ENCODE measurements around the gene ETS1. TPM values are rescaled to one million over a fixed set of nuclear protein-coding genes. Genes with fewer than 3 reads are reported as not detected.

ETS1 gene
- total RNA-seq, 1 experiment from 2014 or later: 1.1 TPM

DNA sequence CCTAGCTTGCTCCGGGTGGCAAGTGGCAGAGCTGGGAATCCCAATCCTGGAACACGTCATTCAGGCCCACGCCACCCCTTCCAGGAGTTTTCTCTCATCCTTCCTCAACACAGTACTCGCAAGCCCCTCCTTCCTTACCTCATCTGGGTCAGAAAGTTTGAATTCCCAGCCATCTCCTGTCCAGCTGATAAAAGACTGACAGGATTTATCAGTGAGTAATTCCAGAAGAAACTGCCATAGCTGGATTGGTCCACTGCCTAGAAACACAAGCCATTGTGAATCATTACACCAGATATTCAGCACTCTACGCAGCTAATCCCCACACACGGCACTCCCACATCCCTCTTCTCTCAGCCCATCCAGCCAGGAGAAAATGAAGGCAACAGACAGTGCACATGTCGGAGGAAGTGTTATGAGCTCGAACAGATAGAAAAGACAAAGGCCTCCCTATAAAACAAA lies 124.0 kb downstream of the ETS1 start:
- no peak overlapping the region for H3K4me3 ChIP-seq (ENCODE audit: low read depth, low read length)
- Mint-ChIP-seq H3K27me3 (ENCODE audit: insufficient read depth, unreplicated experiment) (no peaks in the 10 kb centered on the region), H3K4me3 (ENCODE audit: unreplicated experiment) (no peak overlapping the region), H3K9me3 (ENCODE audit: unreplicated experiment) (no peaks in the 10 kb centered on the region), H3K27ac (ENCODE audit: unreplicated experiment) (no peak overlapping the region), H3K36me3 (ENCODE audit: insufficient read depth, unreplicated experiment) (no peaks in the 10 kb centered on the region), H3K4me1 (ENCODE audit: low read depth, unreplicated experiment) (peaks cover 7% of the 10 kb centered on the region)
- H3K27me3 ChIP-seq (replicated peaks; ENCODE audit: control insufficient read depth, insufficient read depth, low read length): no peaks in the 10 kb centered on the region
- TF ChIP-seq, protein P1, sequence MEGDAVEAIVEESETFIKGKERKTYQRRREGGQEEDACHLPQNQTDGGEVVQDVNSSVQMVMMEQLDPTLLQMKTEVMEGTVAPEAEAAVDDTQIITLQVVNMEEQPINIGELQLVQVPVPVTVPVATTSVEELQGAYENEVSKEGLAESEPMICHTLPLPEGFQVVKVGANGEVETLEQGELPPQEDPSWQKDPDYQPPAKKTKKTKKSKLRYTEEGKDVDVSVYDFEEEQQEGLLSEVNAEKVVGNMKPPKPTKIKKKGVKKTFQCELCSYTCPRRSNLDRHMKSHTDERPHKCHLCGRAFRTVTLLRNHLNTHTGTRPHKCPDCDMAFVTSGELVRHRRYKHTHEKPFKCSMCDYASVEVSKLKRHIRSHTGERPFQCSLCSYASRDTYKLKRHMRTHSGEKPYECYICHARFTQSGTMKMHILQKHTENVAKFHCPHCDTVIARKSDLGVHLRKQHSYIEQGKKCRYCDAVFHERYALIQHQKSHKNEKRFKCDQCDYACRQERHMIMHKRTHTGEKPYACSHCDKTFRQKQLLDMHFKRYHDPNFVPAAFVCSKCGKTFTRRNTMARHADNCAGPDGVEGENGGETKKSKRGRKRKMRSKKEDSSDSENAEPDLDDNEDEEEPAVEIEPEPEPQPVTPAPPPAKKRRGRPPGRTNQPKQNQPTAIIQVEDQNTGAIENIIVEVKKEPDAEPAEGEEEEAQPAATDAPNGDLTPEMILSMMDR (IDR thresholded peaks at IDR 0.05; ENCODE audit: insufficient read depth in 1 of 2, low read depth in 1 of 2, low read length in 1 of 2, severe bottlenecking in 1 of 2, unreplicated experiment in 1 of 2): no peak
- intact Hi-C loops (cut with micrococcal nuclease; ENCODE audit: unreplicated experiment): loop anchor here (1.0 kb wide), 1 partner anchor 15 kb away; no protein-coding TSS in a partner anchor
- H3K36me3 ChIP-seq (ENCODE audit: control insufficient read depth, insufficient read depth, low read length): no peaks in the 10 kb centered on the region
- no peak for DNase-seq
- BruUV-seq (replicated peaks): no TSS peak
- ChIA-PET POLR2A (no interaction called here), CTCF (no interaction called here)
- no peaks in the 10 kb centered on the region for H3K4me1 ChIP-seq
- no peaks in the 10 kb centered on the region for H3K9me3 ChIP-seq

DNA sequence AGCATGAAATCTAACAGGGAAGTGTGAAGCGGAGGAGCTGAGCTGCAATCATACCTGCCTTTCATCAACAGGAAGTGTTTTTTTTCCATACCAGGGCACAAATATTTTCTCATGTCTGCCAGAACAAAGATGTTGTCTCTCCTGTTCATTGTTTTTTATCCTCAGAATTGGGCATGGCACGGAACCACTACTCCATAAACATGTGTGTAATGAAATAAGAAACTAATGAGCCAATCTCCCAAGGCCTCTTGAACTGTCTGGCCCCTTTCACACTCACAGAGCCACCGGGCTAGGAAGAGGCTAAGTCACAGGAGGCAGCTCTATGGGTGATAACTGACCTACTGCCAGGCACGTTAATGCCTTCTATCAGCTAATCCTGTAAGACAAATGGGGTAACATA lies 124.4 kb downstream of the ETS1 start:
- H3K4me3 Mint-ChIP-seq (ENCODE audit: unreplicated experiment): no peak overlapping the region
- no peaks in the 10 kb centered on the region for H3K27me3 ChIP-seq (replicated peaks; ENCODE audit: control insufficient read depth, insufficient read depth, low read length)
- no TSS peak for BruUV-seq (replicated peaks)
- H3K27me3 Mint-ChIP-seq (ENCODE audit: insufficient read depth, unreplicated experiment): no peaks in the 10 kb centered on the region
- H3K4me1 ChIP-seq: no peaks in the 10 kb centered on the region
- H3K4me1 Mint-ChIP-seq (ENCODE audit: low read depth, unreplicated experiment): peaks cover 7% of the 10 kb centered on the region
- TF ChIP-seq, protein P1 (IDR thresholded peaks at IDR 0.05; ENCODE audit: insufficient read depth in 1 of 2, low read depth in 1 of 2, low read length in 1 of 2, severe bottlenecking in 1 of 2, unreplicated experiment in 1 of 2): no peak
- H3K4me3 ChIP-seq (ENCODE audit: low read depth, low read length): no peak overlapping the region
- H3K9me3 Mint-ChIP-seq (ENCODE audit: unreplicated experiment): no peaks in the 10 kb centered on the region
- CTCF ChIA-PET: no interaction called here
- H3K36me3 Mint-ChIP-seq (ENCODE audit: insufficient read depth, unreplicated experiment): no peaks in the 10 kb centered on the region
- H3K27ac Mint-ChIP-seq (ENCODE audit: unreplicated experiment): no peak overlapping the region
- POLR2A ChIA-PET: no interaction called here
- H3K9me3 ChIP-seq: no peaks in the 10 kb centered on the region
- no peak for DNase-seq
- no peaks in the 10 kb centered on the region for H3K36me3 ChIP-seq (ENCODE audit: control insufficient read depth, insufficient read depth, low read length)
- intact Hi-C loops (cut with micrococcal nuclease; ENCODE audit: unreplicated experiment): loop anchor here (1.0 kb wide), 1 partner anchor 15 kb away; no protein-coding TSS in a partner anchor

DNA sequence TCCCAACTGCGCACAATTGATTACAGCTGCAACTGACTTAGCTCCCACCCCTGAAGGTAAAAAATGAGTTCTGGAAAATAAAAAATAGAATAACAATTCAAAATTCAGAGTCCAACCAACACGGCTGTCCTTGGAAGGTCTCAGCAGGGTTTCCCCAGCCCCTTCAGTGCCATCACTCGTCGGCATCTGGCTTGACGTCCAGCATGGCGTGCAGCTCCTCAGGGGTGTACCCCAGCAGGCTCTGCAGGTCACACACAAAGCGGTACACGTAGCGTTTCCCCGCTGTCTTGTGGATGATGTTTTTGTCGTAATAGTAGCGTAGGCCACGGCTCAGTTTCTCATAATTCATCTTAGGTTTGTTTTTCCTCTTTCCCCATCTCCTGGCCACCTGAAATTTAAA lies 125.2 kb downstream of the ETS1 start:
- DNase-seq: no peak
- BruUV-seq (replicated peaks): no TSS peak
- H3K4me3 Mint-ChIP-seq (ENCODE audit: unreplicated experiment): no peak overlapping the region
- TF ChIP-seq, protein P1 (IDR thresholded peaks at IDR 0.05; ENCODE audit: insufficient read depth in 1 of 2, low read depth in 1 of 2, low read length in 1 of 2, severe bottlenecking in 1 of 2, unreplicated experiment in 1 of 2): no peak
- no peak overlapping the region for H3K27ac Mint-ChIP-seq (ENCODE audit: unreplicated experiment)
- H3K9me3 Mint-ChIP-seq (ENCODE audit: unreplicated experiment): no peaks in the 10 kb centered on the region
- Histone ChIP-seq H3K36me3 (ENCODE audit: control insufficient read depth, insufficient read depth, low read length) (no peaks in the 10 kb centered on the region), H3K4me1 (no peaks in the 10 kb centered on the region), H3K27me3 (replicated peaks; ENCODE audit: control insufficient read depth, insufficient read depth, low read length) (no peaks in the 10 kb centered on the region), H3K4me3 (ENCODE audit: low read depth, low read length) (no peak overlapping the region), H3K9me3 (no peaks in the 10 kb centered on the region)
- intact Hi-C loops (cut with micrococcal nuclease; ENCODE audit: unreplicated experiment): no loop called here
- H3K36me3 Mint-ChIP-seq (ENCODE audit: insufficient read depth, unreplicated experiment): no peaks in the 10 kb centered on the region
- CTCF ChIA-PET: no interaction called here
- peaks cover 1% of the 10 kb centered on the region for H3K4me1 Mint-ChIP-seq (ENCODE audit: low read depth, unreplicated experiment)
- no peaks in the 10 kb centered on the region for H3K27me3 Mint-ChIP-seq (ENCODE audit: insufficient read depth, unreplicated experiment)
- POLR2A ChIA-PET: no interaction called here

Data from Caco-2 (cell line).